Ramos (cell line): ENCODE measurements around the gene CD82.
"Not testable (repeated sequence)": the region's sequence is repeated elsewhere in the genome, so short reads cannot be mapped to it uniquely, and the experiment has no call there.

Source experiments
- in situ Hi-C: fragments of 300-500 bp; cut with MboI; formaldehyde crosslinking; loops from one replicate; pipeline ENCODE4 v1.14.3; 2022; ENCODE audit warnings: low sequenced_read_pairs; ENCODE audit not compliant: unreplicated experiment

CD82 gene

DNA sequence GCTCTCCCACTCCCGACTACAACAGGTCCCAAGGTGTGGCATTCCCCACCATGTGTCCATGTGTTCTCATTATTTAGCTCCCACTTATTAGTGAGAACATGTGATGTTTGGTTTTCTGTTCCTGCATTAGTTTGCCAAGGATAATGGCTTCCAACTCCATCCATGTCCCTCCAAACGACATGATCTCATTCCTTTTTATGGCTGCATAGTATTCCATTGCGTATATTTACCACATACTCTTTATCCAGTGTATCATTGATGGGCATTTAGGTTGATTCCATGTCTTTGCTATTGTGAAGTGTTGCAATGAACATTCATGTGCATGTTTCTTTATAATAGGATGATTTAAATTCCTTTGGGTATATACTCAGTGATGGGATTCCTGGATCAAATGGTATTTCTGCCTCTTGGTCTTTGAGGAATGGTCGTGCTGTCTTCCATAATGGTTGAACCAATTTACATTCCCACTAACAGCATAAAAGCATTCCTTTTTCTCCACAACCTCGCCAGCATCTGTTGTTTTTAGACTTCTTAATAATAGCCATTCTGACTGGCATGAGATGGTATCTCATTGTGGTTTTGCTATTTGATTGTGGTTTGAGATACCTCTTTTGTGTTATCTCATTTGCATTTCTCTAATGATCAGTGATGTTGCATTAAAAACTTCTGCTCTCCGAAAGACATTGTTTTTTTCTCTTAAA lies 81.9 kb downstream of the CD82 start:
- in situ Hi-C loops, result not testable (repeated sequence)

DNA sequence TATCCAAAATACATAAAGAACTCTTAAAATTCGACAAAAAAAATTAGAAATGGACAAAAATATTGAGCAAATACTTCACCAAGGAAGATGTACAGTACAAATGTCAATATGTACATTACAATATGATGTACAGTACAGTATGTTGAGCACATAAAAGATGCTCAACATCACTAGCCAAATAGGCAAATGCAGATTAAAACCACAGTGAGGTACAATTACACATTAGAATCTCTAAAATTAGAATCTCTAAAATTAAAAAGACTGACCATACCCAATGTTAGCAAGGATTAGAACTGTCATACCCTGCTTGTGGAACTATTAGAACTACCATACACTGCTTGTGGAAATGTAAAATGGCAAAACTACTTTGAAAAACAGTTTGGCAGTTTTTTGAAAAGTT lies 82.6 kb downstream of the CD82 start:
- in situ Hi-C loops, result no loop called here

DNA sequence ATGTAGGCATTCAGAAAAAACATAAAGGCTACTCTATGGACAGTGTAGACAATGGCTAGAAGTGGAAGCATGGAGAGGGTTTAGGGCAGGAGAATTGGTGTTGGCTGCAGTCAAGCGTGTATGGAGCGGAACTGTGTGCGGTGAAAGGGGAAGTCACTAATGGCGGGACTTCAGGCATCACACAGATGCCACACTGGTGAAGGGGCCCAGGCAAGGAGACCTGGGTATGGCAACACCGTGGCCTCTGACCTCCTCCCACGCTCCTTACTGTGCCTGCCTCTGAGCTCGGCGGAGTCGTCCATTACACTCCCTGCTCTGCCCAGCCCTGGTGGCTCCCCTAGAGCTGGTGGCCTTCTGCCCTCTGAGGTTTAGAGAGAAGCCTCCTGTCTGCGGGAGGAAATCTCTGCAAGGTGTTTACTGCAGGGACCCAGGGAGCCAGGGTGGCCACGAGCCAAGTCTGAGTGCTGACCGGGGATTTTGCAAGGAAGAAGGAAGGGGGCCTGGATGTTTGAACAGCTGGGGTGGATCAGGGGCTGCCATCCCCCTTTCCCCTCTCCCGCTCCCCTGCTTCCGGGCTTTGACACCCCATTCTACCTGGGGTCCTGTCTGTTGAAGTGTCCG lies 86.2 kb downstream of the CD82 start:
- in situ Hi-C loops, result no loop called here

DNA sequence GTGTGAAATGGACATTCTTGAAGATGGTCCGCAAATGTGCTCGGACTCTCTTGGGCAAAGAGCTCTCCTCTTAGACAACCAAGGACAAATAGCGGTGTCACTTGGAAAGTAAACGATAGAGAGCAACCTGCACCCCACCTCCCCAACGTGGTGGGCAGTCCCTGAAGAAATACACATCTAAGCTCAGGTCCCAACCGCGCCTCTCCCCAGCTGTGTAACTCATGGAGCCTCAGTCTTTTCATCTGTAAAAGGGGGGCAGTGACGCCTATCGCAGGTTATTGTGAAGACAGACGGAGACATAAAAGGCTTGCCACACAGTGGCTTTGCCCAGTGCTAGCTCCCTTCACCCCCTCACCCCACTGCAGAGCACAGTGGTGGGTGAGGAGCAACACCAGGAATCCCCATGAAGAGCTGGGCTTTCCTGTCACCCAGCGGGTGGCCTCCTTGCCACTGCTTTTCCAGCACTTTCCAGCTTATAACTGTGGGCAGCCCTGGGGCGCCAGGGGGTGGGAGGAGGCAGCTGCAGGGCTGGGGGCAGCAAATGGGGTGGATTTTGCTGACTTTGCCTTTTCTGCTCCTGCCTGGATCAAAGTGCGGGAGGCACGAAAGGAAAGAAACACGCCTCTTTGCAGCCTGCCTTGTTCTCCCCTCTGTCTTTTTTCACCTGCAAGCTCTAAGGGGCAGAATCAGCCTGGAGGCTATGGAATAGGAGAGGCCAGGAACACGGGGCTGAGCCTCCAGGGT lies 87.6 kb downstream of the CD82 start:
- in situ Hi-C loops, result no loop called here

DNA sequence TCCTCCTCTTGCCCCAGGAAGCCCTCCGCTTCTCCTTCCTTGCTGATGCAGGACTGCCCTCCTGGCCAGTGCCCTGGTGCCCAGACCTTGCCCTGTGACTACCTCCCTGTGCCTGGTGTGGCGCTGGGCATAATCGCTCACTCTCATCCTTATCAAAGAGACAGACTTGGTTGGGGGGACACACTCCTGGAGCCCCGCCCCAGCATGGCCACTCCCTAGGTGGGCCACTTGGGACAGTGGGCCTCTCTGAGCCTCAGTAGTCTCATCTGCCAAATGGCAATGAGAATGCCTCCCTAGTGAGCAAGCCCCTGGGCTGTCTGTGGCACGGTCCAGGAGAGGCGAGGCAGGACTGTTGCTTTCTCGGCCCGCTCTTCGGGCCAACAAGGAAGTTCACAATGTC lies 88.6 kb downstream of the CD82 start:
- in situ Hi-C loops, result no loop called here

DNA sequence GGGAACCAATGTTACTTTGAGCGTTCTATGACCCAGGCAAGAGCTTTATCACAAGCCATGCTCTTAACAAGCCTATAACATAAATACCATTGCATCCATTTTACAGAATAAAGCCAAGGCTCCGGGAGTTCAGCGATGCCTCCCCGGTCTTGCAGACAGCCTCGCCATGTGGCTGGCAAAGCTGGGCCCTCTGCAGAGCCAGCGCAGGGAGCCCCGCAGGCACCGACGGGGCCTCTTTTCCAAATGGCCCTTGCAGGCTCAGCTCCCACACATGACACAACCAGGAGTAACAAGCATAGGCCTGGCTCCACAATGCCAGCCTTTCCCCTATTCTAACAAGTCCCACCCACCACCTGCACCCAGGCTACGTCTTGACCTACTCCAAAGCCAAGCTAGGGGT lies 89.1 kb downstream of the CD82 start:
- in situ Hi-C loops, result no loop called here

DNA sequence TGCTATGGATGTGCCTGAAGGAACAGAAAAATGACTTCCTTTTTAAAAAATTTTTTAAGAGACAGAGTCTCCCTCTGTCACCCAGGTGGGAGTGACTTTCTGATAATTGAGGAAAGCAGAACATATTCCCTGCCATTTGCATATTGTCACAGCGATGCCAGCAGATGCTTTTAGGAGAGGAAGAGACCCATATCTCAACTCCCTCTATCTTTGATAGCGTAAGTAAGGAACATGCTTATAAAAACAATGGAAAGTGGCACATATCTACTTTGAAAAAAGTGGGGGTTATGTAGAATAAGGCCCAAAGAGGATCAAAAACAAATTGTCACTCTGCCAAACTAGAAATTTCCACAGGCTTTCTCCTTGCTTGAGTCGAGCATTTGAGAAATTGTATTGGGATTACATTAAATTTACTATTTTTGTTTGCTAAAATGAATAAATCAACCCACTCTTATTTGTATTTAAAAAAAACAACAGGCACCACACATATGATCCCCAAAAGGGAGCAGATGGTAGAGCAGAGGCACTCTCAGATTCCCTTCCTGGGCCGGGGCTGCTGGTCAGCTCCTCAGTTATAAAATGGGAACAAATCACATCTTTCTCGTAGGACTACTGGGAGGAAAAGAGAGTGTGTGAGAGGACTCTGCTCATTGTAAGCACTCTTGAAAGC lies 92.5 kb downstream of the CD82 start:
- in situ Hi-C loops, result no loop called here

DNA sequence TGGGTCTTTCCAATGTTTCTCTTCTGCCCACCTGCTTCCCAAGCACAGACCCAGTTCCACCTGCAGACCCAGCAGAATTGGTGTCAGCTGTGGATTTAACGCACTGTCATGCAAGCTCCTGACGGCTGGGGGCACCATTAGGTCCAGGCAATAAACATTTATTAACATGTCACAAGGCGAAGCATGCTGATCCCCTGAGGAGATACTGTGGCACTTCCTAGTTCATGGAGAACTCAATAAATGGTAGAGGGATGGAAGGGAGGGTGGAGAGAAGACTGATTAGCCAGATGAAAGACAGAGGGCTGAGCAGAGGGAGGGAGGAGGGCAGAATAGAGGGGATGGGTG lies 93.0 kb downstream of the CD82 start:
- in situ Hi-C loops, result no loop called here

DNA sequence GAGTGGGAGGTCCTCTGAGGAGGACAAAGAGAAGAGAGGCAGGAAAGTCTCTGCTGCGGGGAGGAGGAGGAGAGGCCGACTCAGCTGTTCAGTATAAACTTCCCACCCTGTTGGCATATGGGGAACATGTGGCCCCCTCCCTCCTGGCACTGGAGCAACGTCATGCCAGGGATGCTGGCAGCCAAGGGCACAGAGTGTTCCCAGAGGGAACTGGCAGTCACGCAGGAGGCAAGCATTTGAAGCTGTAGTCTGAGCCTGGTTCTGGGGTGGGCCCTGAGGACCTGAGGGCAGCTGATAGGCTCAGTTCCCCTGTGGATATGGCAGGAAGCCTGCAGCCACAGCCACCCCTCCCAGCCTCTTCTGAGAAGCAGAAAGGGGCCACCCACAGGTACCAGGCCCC lies 94.2 kb downstream of the CD82 start:
- in situ Hi-C loops, result no loop called here

DNA sequence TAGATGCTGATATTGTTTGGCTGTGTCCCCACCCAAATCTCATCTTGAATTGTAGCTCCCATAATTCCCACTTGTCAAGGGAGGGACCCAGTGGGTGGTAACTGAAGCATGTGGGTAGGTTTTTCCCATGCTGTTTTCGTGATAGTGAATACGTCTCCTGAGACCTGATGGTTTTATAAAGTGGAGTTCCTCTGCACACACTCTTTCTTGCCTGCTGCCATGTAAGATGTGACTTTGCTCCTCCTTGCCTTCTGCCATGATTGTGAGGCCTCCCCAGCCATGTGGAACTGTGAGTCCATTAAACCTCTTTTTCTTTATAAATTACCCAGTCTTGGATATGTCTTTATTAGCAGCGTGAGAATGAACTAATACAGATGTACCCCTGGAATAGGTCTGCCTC lies 95.1 kb downstream of the CD82 start:
- in situ Hi-C loops, result not testable (repeated sequence)

DNA sequence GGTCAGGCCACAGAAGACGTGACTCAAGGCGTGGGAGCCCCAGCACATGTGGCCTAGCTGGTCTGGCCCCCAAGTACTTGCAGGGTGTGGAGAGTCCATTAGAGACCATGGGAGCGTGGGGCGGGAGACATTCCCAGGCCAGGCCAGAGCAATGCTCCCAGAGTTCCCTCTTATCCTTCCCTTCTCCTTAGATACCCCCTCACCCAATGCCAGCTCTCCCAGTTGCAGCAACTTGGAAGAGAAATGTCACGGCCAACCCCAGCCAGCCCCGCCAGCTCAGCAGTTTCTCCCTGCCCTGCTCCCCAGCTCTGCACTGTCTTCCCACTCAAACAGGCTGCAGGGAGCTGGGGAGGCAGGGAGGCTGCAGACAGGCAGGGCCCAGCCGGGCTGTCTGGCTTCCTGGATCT lies 95.9 kb downstream of the CD82 start:
- in situ Hi-C loops, result no loop called here
